Stomach smooth muscle (tissue), 2 donors: ENCODE measurements around the gene C12orf42.

ENCODE experiments used
- H3K27ac ChIP-seq: one replicate; pipeline ENCODE4 v1.7.0; 2013; ENCODE audit warnings: mild to moderate bottlenecking, low read length, inconsistent platforms
- H3K27me3 ChIP-seq, 2 donors: one replicate each; pipeline ENCODE4 v1.7.0; 2013; ENCODE audit warnings: low read length in 2 of 2; ENCODE audit not compliant: insufficient read depth in 2 of 2, control insufficient read depth in 1 of 2
- H3K36me3 ChIP-seq, 2 donors: one replicate each; pipeline ENCODE4 v1.7.0; 2013; ENCODE audit warnings: low read length in 2 of 2; ENCODE audit not compliant: control insufficient read depth in 2 of 2, insufficient read depth in 2 of 2
- H3K4me1 ChIP-seq: one replicate; pipeline ENCODE4 v1.7.0; 2013; ENCODE audit warnings: low read length; ENCODE audit not compliant: control insufficient read depth, insufficient read depth
- H3K4me3 ChIP-seq, 2 donors: one replicate each; pipeline ENCODE4 v1.7.0; 2013; ENCODE audit warnings: low read length in 2 of 2
- H3K9ac ChIP-seq, 2 donors: one replicate each; pipeline ENCODE4 v1.7.0; 2013; ENCODE audit warnings: low read length in 2 of 2, mild to moderate bottlenecking in 1 of 2
- H3K9me3 ChIP-seq, 2 donors: one replicate each; pipeline ENCODE4 v1.7.0; 2013; ENCODE audit warnings: low read length in 2 of 2; ENCODE audit not compliant: control insufficient read depth in 2 of 2
- donor health status: healthy.
- donor health status: Pancreatic carcinoma.

C12orf42 gene

GRCh38 chr12:103423516-103423910, 72.3 kb downstream of the C12orf42 start:
- no peaks in the 10 kb centered on the region for H3K27me3 ChIP-seq
- H3K9ac ChIP-seq = no peak overlapping the region
- H3K4me1 ChIP-seq = no peaks in the 10 kb centered on the region
- H3K9me3 ChIP-seq = peaks cover 0 to 3% of the 10 kb centered on the region in 2 donors
- no peaks in the 10 kb centered on the region for H3K36me3 ChIP-seq
- no peak overlapping the region for H3K4me3 ChIP-seq
- H3K27ac ChIP-seq = no peak overlapping the region

- no peaks in the 10 kb centered on the region for H3K27me3 ChIP-seq
- no peak overlapping the region for H3K4me3 ChIP-seq
- H3K9ac ChIP-seq = no peak overlapping the region
- no peaks in the 10 kb centered on the region for H3K36me3 ChIP-seq
- H3K4me1 ChIP-seq = no peaks in the 10 kb centered on the region
- peaks cover 0 to 3% of the 10 kb centered on the region in 2 donors for H3K9me3 ChIP-seq
- H3K27ac ChIP-seq = no peak overlapping the region
Observed at GRCh38 chr12:103422746-103423515, 72.8 kb downstream of the C12orf42 start.

GRCh38 chr12:103422328-103422727, 73.4 kb downstream of the C12orf42 start:
- H3K27ac ChIP-seq = no peak overlapping the region
- H3K4me1 ChIP-seq = no peaks in the 10 kb centered on the region
- no peaks in the 10 kb centered on the region for H3K36me3 ChIP-seq
- H3K9me3 ChIP-seq = peaks cover 0 to 3% of the 10 kb centered on the region in 2 donors
- no peak overlapping the region for H3K4me3 ChIP-seq
- no peak overlapping the region for H3K9ac ChIP-seq
- H3K27me3 ChIP-seq = no peaks in the 10 kb centered on the region

- Histone ChIP-seq H3K9ac (no peak overlapping the region), H3K4me3 (no peak overlapping the region)
Observed at GRCh38 chr12:103421402-103421801, 74.4 kb downstream of the C12orf42 start.

GRCh38 chr12:103415681-103416080, 80.1 kb downstream of the C12orf42 start:
- Histone ChIP-seq H3K9ac (no peak overlapping the region), H3K9me3 (no peaks in the 10 kb centered on the region), H3K36me3 (no peaks in the 10 kb centered on the region), H3K4me1 (no peaks in the 10 kb centered on the region), H3K27me3 (no peaks in the 10 kb centered on the region), H3K27ac (no peak overlapping the region), H3K4me3 (no peak overlapping the region)

More at GRCh38 chr12:103421402-103421801, 74.4 kb downstream of the C12orf42 start:
- Histone ChIP-seq H3K27me3 (no peaks in the 10 kb centered on the region), H3K27ac (no peak overlapping the region), H3K9me3 (peaks cover 0 to 3% of the 10 kb centered on the region in 2 donors), H3K4me1 (no peaks in the 10 kb centered on the region), H3K36me3 (no peaks in the 10 kb centered on the region)

GRCh38 chr12:103401421-103401820, 94.3 kb downstream of the C12orf42 start:
- Histone ChIP-seq H3K9ac (no peak overlapping the region), H3K27ac (no peak overlapping the region), H3K36me3 (no peaks in the 10 kb centered on the region), H3K4me3 (no peak overlapping the region), H3K27me3 (no peaks in the 10 kb centered on the region), H3K9me3 (no peaks in the 10 kb centered on the region), H3K4me1 (no peaks in the 10 kb centered on the region)

- Histone ChIP-seq H3K36me3 (no peaks in the 10 kb centered on the region), H3K4me1 (no peaks in the 10 kb centered on the region)
Observed at GRCh38 chr12:103399986-103400385, 95.8 kb downstream of the C12orf42 start.

GRCh38 chr12:103397536-103397935, 98.2 kb downstream of the C12orf42 start:
- Histone ChIP-seq H3K27ac (no peak overlapping the region), H3K4me1 (no peaks in the 10 kb centered on the region), H3K4me3 (no peak overlapping the region), H3K9ac (no peak overlapping the region), H3K9me3 (no peaks in the 10 kb centered on the region), H3K27me3 (no peaks in the 10 kb centered on the region), H3K36me3 (no peaks in the 10 kb centered on the region)

More at GRCh38 chr12:103399986-103400385, 95.8 kb downstream of the C12orf42 start:
- no peaks in the 10 kb centered on the region for H3K9me3 ChIP-seq
- H3K9ac ChIP-seq = no peak overlapping the region
- no peak overlapping the region for H3K27ac ChIP-seq
- H3K4me3 ChIP-seq = no peak overlapping the region
- no peaks in the 10 kb centered on the region for H3K27me3 ChIP-seq

- H3K4me3 ChIP-seq = no peak overlapping the region
- H3K36me3 ChIP-seq = no peaks in the 10 kb centered on the region
- no peak overlapping the region for H3K27ac ChIP-seq
Observed at GRCh38 chr12:103392722-103393121, 103.0 kb downstream of the C12orf42 start.

GRCh38 chr12:103391103-103391502, 104.7 kb downstream of the C12orf42 start:
- Histone ChIP-seq H3K36me3 (no peaks in the 10 kb centered on the region), H3K9me3 (no peaks in the 10 kb centered on the region), H3K9ac (no peak overlapping the region), H3K27me3 (no peaks in the 10 kb centered on the region), H3K4me3 (no peak overlapping the region), H3K4me1 (no peaks in the 10 kb centered on the region), H3K27ac (no peak overlapping the region)

More at GRCh38 chr12:103392722-103393121, 103.0 kb downstream of the C12orf42 start:
- no peaks in the 10 kb centered on the region for H3K9me3 ChIP-seq
- H3K4me1 ChIP-seq = no peaks in the 10 kb centered on the region
- no peak overlapping the region for H3K9ac ChIP-seq
- no peaks in the 10 kb centered on the region for H3K27me3 ChIP-seq

- Histone ChIP-seq H3K4me3 (no peak overlapping the region), H3K27me3 (no peaks in the 10 kb centered on the region), H3K4me1 (no peaks in the 10 kb centered on the region), H3K27ac (no peak overlapping the region), H3K9me3 (no peaks in the 10 kb centered on the region), H3K36me3 (no peaks in the 10 kb centered on the region), H3K9ac (no peak overlapping the region)
Observed at GRCh38 chr12:103387385-103387784, 108.4 kb downstream of the C12orf42 start.
